Prostate gland (tissue), 2 donors: Measurements from ENCODE around the gene SLC13A5.

Experiments
- CTCF ChIP-seq, 4 experiments: fragments of 200-600 bp in 2 of 4; fragments of 450-650 bp in 2 of 4; sonication (generic) in 2 of 4; IDR thresholded peaks; 1 replicate in 3 of 4; 2 replicates in 1 of 4; pipeline ENCODE4 v1.5.1; 2016 to 2019; ENCODE audit warnings: antibody characterized with exemption in 4 of 4, mild to moderate bottlenecking in 2 of 4, moderate library complexity in 2 of 4
- POLR2A ChIP-seq: fragments of 450-650 bp; IDR thresholded peaks from one replicate; pipeline ENCODE4 v1.6.1; 2016; ENCODE audit warnings: antibody characterized with exemption, mild to moderate bottlenecking
- POLR2AphosphoS5 ChIP-seq: sonication (generic); formaldehyde crosslinking; IDR thresholded peaks from one replicate; pipeline ENCODE4 v1.6.1; 2017; ENCODE audit warnings: antibody characterized with exemption

GRCh38 chr17:6753006-6753445, 39.9 kb upstream of the SLC13A5 start:
- TF ChIP-seq CTCF (IDR thresholded peaks at IDR 0.05): no peak
- no peak for TF ChIP-seq POLR2A
- peak; percentile 4 for TF ChIP-seq POLR2AphosphoS5
